HG02885 (cell line): Measurements from ENCODE around the gene RGS14.
A peak's percentile ranks its signal among the peaks of the same experiment; 100 is the strongest.

Experiments used
- ATAC-seq: cut with Tn5 transposase; IDR thresholded peaks from one replicate; pipeline ENCODE4 v1.9.1; 2021; ENCODE audit warnings: mild to moderate bottlenecking; ENCODE audit not compliant: unreplicated experiment, poor library complexity

Gene RGS14

GRCh38 chr5:177362610-177363507, 5.1 kb downstream of the RGS14 start:
- ATAC-seq: peak; percentile 44

DNA sequence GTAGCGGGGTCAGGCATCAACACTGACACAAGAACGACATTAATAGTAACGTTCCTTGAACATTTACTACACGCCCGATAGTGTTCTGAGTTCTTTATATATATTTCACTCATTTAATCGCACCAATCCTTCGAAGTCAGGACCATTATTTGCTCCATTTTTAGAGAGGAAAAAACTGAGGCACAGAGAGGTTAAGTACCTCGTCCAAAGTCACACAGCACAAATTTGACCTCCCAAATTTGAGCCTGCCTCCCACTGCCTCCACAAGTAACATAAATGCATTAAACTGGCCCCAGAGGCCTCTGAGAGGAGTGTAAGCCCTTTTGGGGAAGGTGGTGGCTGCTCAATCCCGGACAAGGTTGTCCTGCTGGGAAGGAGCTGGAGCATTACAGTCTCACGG, 5.8 kb downstream of the RGS14 start:
- no peak for ATAC-seq

- ATAC-seq: peak; percentile 40
These were observed 6.6 kb downstream of the RGS14 start for GRCh38 chr5:177364159-177364962.

DNA sequence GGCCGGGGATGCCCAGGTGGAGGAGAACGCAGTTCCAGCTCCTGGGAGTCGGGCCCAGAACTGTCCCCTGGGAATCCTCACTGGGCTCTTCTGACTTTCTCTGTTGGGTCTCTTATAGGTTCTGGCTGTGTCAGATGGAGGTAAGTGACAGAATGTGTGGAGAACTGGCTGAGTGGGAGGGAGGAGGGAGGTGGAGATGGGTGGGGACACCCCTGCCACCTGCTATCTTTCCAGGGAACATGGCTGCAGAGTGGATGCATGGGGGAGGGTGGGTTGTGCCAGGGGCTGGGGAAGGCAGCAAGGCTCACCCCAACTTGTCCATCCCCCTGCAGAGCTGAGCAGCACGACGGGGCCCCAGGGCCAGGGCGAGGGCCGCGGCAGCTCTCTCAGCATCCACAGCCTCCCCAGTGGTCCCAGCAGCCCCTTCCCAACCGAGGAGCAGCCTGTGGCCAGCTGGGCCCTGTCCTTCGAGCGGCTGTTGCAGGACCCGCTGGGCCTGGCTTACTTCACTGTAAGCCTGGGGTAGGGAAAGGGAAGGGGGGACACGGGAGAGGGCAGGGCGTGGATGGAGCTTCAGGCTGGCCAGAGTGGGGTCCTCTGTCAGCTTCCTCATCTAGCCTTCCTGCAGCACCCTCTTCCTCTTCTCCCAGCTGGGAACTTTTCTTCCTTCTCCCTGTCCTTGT, 8.3 kb downstream of the RGS14 start:
- no peak for ATAC-seq

- no peak for ATAC-seq
These were observed 9.0 kb downstream of the RGS14 start for GRCh38 chr5:177366528-177367322.

DNA sequence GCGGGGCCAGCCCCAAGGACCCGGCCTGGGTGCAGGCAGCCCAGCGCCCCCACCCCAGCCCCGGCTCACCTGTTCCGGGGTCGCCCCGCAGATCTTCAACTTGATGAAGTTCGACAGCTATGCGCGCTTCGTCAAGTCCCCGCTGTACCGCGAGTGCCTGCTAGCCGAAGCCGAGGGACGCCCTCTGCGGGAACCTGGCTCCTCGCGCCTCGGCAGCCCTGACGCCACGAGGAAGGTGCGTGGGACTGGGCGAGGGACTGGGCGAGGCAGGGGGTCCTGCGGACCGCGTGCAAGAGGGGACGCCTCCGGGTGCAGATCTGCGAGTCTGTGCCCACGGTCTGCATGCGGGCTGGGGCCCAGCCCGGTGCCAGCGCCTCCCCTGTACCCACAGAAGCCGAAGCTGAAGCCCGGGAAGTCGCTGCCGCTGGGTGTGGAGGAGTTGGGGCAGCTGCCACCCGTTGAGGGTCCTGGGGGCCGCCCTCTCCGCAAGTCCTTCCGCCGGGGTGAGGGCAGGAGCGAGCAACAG, 9.7 kb downstream of the RGS14 start:
- no peak for ATAC-seq

DNA sequence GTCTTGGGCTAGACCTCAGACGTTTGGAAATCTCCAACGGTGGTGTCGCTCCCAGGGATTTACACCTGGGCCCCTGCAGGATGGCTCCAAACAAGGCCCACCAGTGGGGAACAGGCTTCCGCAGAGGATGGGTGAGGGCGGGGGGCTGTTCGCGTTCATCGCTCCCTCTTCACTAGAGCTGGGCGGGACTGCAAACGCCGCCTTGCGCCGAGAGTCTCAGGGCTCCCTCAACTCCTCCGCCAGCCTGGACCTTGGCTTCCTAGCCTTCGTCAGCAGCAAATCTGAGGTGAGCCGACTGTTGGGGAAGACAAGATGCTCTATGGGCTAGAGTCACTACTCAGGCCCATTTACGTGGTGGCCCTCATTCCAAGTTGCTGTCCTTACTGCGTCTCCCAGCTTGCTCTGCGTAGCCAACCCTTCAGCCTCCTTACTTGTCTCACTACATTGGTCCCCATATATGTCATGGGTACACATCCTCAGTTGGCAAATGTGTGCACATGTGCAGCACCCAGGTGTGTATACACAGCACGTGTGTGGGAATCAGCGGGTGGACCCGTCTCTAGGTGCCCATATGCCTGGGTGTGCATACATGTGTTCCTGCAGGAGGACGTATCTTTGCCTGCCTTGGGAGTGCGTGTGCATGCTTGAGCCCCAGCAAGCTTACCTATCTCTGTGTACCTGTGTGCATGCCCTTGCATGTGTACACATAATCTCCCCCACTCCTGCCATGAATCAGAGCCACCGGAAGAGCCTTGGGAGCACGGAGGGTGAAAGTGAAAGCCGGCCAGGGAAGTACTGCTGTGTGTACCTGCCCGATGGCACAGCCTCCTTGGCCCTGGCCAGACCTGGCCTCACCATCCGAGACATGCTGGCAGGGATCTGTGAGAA, 10.5 kb downstream of the RGS14 start:
- no peak for ATAC-seq

DNA sequence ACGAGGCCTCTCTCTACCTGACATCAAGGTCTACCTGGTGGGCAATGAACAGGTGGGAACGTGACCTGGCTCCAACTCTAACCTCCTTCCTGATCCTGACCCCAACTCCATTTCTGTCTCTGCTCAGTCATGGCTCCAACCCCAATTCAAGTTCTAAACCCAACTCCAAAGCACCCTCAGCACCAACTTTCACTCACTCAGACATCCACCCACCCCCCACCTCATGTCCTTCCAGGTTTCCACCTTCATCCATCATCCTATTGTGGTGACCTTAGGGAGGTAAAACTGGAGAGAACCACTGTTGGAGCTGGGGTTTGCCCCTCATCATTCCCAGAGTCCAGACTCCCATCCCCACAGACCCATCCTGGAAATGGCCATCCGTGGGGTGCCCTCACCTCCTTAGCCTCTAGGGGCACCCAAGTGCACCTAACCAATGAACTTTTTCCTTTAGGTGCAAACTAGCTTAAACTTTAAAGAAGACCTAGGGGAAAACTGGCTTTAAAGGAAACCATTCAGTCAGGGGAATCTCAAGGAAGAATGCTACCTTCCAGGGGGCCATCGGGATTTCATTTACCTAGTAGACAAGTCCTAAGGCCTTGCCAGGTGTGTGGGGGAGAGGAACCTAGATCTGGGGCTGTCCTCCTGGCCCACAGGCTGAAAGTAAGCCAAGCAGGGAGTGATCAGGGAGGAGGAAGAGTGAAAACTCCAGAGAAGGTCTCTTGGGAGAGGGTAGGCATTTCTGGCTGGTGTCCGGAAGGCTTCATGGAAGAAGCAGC, 11.3 kb downstream of the RGS14 start:
- ATAC-seq: peak; percentile 40

DNA sequence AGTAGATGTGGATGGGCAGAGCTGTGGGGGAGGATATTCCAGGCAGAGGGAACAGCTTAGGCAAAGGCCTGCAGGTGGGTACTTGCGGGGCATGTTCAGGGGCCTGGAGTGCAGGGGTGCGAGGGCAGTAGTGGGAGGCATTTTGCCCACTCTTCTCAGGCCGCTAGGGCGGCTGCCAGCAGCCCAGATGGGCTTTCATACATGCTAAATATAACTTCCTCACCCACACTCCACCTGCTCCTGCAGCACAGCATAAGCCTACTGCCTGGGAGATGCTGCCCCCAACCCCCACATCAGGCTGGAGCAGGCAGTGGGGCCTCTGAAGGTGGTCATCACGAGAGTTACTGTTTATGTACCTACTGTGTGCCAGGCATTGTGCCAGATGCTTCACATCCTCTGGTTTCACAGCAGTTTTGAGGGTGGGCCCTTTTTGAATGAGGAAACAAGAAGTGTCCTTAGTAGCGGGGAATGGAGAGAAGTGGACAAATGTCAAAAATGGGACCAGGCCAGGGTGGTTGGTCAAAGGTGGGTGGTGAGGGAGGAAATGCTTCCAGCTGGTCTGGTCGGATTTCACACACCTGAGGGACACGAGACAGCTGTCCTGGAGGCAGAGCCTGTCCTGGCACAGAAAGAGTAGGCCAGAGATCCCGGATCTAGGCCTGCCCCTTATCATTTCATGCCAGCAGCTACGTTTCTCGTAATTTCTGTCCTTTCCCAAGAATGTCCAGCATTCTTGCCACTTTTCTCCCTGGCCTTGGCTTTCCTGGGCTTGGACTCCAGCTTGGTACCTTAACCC, 12.1 kb downstream of the RGS14 start:
- ATAC-seq: no peak

GRCh38 chr5:177370488-177371119, 12.9 kb downstream of the RGS14 start:
- ATAC-seq: peak; percentile 74

DNA sequence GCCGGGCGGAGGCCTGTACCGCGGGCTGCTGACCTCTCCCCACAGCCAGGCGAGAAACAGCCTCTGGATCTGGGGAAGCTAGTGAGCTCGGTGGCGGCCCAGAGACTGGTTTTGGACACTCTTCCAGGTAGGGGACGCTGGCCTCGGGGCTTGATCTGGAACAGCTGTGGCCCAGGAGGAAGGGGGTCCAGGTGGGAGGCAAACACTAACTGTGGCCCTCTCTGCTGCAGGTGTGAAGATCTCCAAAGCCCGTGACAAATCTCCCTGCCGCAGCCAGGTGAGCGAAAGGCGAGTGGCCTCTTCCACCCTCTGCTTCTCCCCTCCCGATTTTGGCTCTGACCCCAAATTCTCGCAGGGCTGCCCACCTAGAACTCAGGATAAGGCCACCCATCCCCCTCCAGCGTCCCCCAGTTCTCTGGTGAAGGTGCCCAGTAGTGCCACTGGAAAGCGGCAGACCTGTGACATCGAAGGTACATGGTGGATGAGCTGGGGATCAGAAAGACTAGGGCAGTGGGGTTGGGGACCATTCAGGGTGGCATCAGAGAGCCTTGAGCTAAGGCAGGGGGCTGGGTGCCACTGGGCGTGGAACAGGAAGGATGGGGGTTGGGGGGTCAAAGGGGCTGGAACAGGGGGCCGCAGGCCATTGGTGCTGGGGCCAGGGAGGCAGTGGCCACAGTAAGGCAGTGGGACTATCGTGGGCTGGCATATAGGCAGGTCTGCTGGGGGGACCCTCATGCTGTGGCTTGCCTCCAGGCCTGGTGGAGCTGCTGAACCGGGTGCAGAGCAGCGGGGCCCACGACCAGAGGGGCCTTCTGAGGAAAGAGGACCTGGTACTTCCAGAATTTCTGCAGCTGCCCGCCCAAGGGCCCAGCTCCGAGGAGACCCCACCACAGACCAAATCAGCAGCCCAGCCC, 13.7 kb downstream of the RGS14 start:
- no peak for ATAC-seq

DNA sequence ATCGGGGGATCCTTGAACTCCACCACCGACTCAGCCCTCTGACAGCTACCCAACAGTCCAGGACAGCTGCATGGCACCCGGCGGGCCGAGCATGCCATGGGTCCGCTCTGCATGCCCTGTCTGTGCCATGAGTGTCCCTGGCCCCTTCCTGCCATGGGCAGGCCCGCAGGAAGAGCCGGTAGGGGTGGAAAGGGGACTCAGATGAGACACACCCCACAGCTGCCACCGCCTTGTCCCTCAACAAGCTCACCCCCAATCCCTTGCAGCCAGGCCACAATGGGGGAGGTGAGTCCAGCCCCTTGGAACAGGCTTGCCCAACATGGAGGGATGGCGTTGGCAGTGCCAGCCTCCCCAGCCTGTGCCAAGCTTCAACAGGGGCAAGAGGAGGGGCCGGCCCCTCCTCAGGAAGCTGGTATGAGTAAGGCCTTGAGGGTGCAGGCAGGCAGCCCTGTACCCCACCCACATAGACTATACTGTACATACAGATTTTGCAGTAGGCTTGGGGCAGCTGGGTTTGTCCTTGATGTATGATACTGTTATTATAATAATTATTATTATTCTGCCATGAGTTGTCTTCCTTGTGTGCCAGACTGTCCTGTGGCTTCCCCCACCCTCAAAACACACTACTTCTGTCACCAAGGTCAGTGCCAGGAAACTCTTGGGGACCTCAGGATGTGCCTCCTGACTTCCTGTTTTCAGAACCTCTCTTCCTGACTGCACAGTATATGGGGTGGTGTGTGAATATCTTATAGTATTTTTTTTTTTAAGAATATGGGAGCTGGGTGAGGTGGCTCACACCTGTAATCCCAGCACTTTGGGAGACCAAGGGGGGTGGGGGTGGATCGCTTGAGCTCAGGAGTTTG, 14.5 kb downstream of the RGS14 start:
- ATAC-seq: no peak

GRCh38 chr5:177372910-177373309, 15.2 kb downstream of the RGS14 start:
- ATAC-seq: no peak

DNA sequence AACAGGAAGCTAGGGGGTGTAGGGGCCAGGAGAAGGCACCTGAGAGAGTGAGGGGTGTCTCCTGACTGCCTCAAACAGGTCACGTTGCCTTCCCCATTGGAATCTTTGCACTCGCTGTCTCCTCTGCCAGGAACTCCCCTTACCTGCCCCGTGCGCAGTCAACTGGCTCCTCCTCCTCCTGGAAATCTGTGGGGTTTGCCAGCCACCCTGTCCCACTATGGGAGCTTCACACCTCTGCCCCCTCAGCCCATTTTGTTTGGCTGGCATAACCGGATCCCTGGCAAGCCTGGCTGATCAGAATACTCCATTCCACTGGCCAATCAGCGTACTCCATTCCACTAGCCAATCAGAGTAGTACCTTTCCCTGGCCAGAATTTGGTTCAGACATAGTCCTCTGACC, 16.1 kb downstream of the RGS14 start:
- ATAC-seq: no peak

GRCh38 chr5:177374211-177374610, 16.5 kb downstream of the RGS14 start:
- no peak for ATAC-seq
